Measurements from ENCODE around the gene KAZN. TPM values are rescaled to one million over a fixed set of nuclear protein-coding genes. Genes with fewer than 3 reads are reported as not detected.

KAZN gene
- polyA plus RNA-seq, 4 donors: 14.1 to 44.8 (median 34.2) TPM

GRCh38 chr1:14812189-14812588 lies 213.7 kb downstream of the KAZN start:
- no peak for DNase-seq (ENCODE audit: low read depth in 4 of 4, low spot score in 3 of 4)

- DNase-seq (ENCODE audit: low read depth in 4 of 4, low spot score in 3 of 4): no peak
Observed at GRCh38 chr1:14815175-14815877, 216.8 kb downstream of the KAZN start.

GRCh38 chr1:14817223-14818170 lies 219.0 kb downstream of the KAZN start:
- no peak for DNase-seq (ENCODE audit: low read depth in 4 of 4, low spot score in 3 of 4)

- DNase-seq (ENCODE audit: low read depth in 4 of 4, low spot score in 3 of 4): no peak
Observed at GRCh38 chr1:14820295-14821085, 222.0 kb downstream of the KAZN start.

GRCh38 chr1:14822493-14822892 lies 224.0 kb downstream of the KAZN start:
- no peak for DNase-seq (ENCODE audit: low read depth in 4 of 4, low spot score in 3 of 4)

- DNase-seq (ENCODE audit: low read depth in 4 of 4, low spot score in 3 of 4): no peak
Observed at GRCh38 chr1:14822996-14823395, 224.5 kb downstream of the KAZN start.

- DNase-seq (ENCODE audit: low read depth in 4 of 4, low spot score in 3 of 4): no peak
Observed at GRCh38 chr1:14824314-14824915, 225.9 kb downstream of the KAZN start.

- no peak for DNase-seq (ENCODE audit: low read depth in 4 of 4, low spot score in 3 of 4)
Observed at GRCh38 chr1:14825396-14825795, 226.9 kb downstream of the KAZN start.

- no peak for DNase-seq (ENCODE audit: low read depth in 4 of 4, low spot score in 3 of 4)
Observed at GRCh38 chr1:14826172-14826636, 227.7 kb downstream of the KAZN start.

GRCh38 chr1:14826731-14827326 lies 228.3 kb downstream of the KAZN start:
- no peak for DNase-seq (ENCODE audit: low read depth in 4 of 4, low spot score in 3 of 4)

GRCh38 chr1:14827870-14828269 lies 229.4 kb downstream of the KAZN start:
- DNase-seq (ENCODE audit: low read depth in 4 of 4, low spot score in 3 of 4): no peak

GRCh38 chr1:14828665-14829064 lies 230.2 kb downstream of the KAZN start:
- DNase-seq (ENCODE audit: low read depth in 4 of 4, low spot score in 3 of 4): no peak

GRCh38 chr1:14835725-14836124 lies 237.2 kb downstream of the KAZN start:
- no peak for DNase-seq (ENCODE audit: low read depth in 4 of 4, low spot score in 3 of 4)

GRCh38 chr1:14836426-14837140 lies 238.1 kb downstream of the KAZN start:
- no peak for DNase-seq (ENCODE audit: low read depth in 4 of 4, low spot score in 3 of 4)

- DNase-seq (ENCODE audit: low read depth in 4 of 4, low spot score in 3 of 4): no peak
Observed at GRCh38 chr1:14840374-14840773, 241.9 kb downstream of the KAZN start.

- DNase-seq (ENCODE audit: low read depth in 4 of 4, low spot score in 3 of 4): no peak
Observed at GRCh38 chr1:14841456-14841855, 243.0 kb downstream of the KAZN start.

GRCh38 chr1:14841951-14842350 lies 243.5 kb downstream of the KAZN start:
- no peak for DNase-seq (ENCODE audit: low read depth in 4 of 4, low spot score in 3 of 4)

- no peak for DNase-seq (ENCODE audit: low read depth in 4 of 4, low spot score in 3 of 4)
Observed at GRCh38 chr1:14842361-14842760, 243.9 kb downstream of the KAZN start.

GRCh38 chr1:14842891-14843290 lies 244.4 kb downstream of the KAZN start:
- no peak for DNase-seq (ENCODE audit: low read depth in 4 of 4, low spot score in 3 of 4)
